Vagina (tissue), 2 donors: Measurements from ENCODE around the gene RAB11FIP3.

Experiments
- POLR2A ChIP-seq, 2 donors: fragments of 450-650 bp; IDR thresholded peaks; one replicate each; pipeline ENCODE4 v1.6.1; 2017; ENCODE audit warnings: antibody characterized with exemption in 2 of 2, mild to moderate bottlenecking in 2 of 2, moderate library complexity in 2 of 2
- TF ChIP-seq, protein P1 (sequence below), 3 experiments: fragments of 450-650 bp in 2 of 3; fragments of 200-600 bp in 1 of 3; sonication (generic) in 1 of 3; IDR thresholded peaks; one replicate each; pipeline ENCODE4 v1.5.1; 2017 to 2019; ENCODE audit warnings: antibody characterized with exemption in 3 of 3, mild to moderate bottlenecking in 2 of 3, moderate library complexity in 2 of 3

DNA sequence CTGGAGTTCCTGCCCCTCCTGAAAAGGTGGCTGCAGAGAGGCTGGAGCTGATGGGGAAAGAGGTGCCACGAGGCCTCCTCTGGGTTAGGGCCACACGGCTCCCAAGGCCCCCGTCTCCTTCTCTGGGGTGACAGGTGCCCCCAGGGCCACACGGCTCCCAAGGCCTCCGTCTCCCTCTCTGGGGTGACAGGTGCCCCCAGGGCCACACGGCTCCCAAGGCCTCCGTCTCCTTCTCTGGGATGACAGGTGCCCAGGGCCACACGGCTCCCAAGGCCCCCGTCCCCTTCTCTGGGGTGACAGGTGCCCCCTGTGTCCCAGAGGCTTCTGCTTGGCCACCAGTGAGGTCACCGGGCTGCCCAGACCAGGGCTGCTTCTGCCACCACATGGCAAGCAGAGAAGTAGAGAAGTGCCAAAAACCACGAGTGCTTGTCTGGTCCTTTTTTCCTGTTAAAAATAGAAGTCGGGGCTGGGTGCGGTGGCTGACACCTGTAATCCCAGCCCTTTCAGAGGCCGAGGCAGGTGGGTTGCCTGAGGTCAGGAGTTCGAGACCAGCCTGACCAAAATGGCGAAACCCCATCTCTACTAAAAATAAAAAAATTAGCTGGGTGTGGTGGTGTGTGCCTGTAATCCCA lies 106.2 kb downstream of the RAB11FIP3 start:
- TF ChIP-seq, protein P1, sequence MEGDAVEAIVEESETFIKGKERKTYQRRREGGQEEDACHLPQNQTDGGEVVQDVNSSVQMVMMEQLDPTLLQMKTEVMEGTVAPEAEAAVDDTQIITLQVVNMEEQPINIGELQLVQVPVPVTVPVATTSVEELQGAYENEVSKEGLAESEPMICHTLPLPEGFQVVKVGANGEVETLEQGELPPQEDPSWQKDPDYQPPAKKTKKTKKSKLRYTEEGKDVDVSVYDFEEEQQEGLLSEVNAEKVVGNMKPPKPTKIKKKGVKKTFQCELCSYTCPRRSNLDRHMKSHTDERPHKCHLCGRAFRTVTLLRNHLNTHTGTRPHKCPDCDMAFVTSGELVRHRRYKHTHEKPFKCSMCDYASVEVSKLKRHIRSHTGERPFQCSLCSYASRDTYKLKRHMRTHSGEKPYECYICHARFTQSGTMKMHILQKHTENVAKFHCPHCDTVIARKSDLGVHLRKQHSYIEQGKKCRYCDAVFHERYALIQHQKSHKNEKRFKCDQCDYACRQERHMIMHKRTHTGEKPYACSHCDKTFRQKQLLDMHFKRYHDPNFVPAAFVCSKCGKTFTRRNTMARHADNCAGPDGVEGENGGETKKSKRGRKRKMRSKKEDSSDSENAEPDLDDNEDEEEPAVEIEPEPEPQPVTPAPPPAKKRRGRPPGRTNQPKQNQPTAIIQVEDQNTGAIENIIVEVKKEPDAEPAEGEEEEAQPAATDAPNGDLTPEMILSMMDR (IDR thresholded peaks at IDR 0.05), result no peak
- TF ChIP-seq POLR2A (IDR thresholded peaks at IDR 0.05), result no peak
